HG02870 (cell line): Measurements from ENCODE around the gene OCA2.

ENCODE experiments used
- ATAC-seq: cut with Tn5 transposase; IDR thresholded peaks from one replicate; pipeline ENCODE4 v1.9.1; 2021; ENCODE audit warnings: mild to moderate bottlenecking, moderate library complexity; ENCODE audit not compliant: unreplicated experiment

Gene OCA2

GRCh38 chr15:27826902-27827714 lies 272.0 kb downstream of the OCA2 start:
- no peak for ATAC-seq

GRCh38 chr15:27826411-27826810 lies 272.7 kb downstream of the OCA2 start:
- ATAC-seq, result no peak

- ATAC-seq, result no peak
These were observed 274.2 kb downstream of the OCA2 start for GRCh38 chr15:27824841-27825422.

- ATAC-seq, result no peak
These were observed 277.8 kb downstream of the OCA2 start for GRCh38 chr15:27821273-27821672.

GRCh38 chr15:27820722-27821121 lies 278.4 kb downstream of the OCA2 start:
- no peak for ATAC-seq

- no peak for ATAC-seq
These were observed 278.9 kb downstream of the OCA2 start for GRCh38 chr15:27820232-27820631.

- no peak for ATAC-seq
These were observed 281.9 kb downstream of the OCA2 start for GRCh38 chr15:27817258-27817657.

- no peak for ATAC-seq
These were observed 282.3 kb downstream of the OCA2 start for GRCh38 chr15:27816790-27817189.

- ATAC-seq, result no peak
These were observed 284.1 kb downstream of the OCA2 start for GRCh38 chr15:27815035-27815434.

GRCh38 chr15:27813139-27813538 lies 286.0 kb downstream of the OCA2 start:
- no peak for ATAC-seq

GRCh38 chr15:27808182-27808581 lies 290.9 kb downstream of the OCA2 start:
- ATAC-seq, result no peak

- no peak for ATAC-seq
These were observed 291.8 kb downstream of the OCA2 start for GRCh38 chr15:27807335-27807734.

- ATAC-seq, result no peak
These were observed 292.7 kb downstream of the OCA2 start for GRCh38 chr15:27806396-27806795.

GRCh38 chr15:27805261-27806220 lies 293.6 kb downstream of the OCA2 start:
- ATAC-seq, result no peak

GRCh38 chr15:27804569-27805260 lies 294.4 kb downstream of the OCA2 start:
- no peak for ATAC-seq

- no peak for ATAC-seq
These were observed 300.3 kb downstream of the OCA2 start for GRCh38 chr15:27798807-27799206.

- ATAC-seq, result no peak
These were observed 301.4 kb downstream of the OCA2 start for GRCh38 chr15:27797765-27798164.

GRCh38 chr15:27796405-27797320 lies 302.5 kb downstream of the OCA2 start:
- ATAC-seq, result no peak

GRCh38 chr15:27792756-27793264 lies 306.3 kb downstream of the OCA2 start:
- ATAC-seq, result no peak

GRCh38 chr15:27790270-27790669 lies 308.8 kb downstream of the OCA2 start:
- ATAC-seq, result no peak
